GM12872 (cell line): ENCODE measurements around the gene NCOA3.

Source experiments
- TF ChIP-seq, protein P1 (sequence below): IDR thresholded peaks from 3 replicates; pipeline ENCODE4 v1.5.1; 2011; ENCODE audit warnings: low read depth, mild to moderate bottlenecking, low read length, moderate library complexity; ENCODE audit not compliant: insufficient read depth

Gene NCOA3

DNA sequence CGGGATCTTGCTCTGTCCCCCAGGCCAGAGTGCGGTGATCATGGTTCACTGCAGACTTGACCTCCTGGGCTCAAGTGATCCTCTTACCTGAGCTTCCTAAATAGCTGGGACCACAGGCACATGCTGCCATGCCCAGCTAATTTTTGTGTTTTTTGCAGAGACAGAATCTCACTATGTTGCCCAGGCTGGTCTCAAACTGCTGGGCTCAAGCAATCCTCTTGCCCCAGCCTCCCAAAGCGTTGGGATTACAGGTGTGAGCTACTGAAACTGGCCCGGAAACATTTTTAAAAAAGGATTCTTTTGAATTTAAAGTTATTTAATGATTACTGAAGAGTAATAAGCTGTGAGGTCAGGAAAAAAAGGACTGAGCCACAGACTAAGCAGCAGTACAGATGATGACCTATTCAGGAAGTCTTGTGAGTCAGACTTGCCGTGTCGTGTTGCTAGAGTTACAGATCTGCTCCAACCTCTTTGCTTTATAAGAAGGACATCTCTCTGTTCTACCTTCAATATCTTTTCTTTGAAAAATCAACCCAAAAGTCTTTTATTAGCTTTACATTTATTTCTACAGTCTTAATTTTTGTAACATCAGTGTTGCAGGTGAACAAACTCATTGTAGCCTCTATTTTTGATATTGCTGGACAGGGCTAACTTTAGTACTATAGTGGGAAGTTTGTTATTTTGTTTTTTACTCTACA, 108.7 kb downstream of the NCOA3 start:
- TF ChIP-seq, protein P1, sequence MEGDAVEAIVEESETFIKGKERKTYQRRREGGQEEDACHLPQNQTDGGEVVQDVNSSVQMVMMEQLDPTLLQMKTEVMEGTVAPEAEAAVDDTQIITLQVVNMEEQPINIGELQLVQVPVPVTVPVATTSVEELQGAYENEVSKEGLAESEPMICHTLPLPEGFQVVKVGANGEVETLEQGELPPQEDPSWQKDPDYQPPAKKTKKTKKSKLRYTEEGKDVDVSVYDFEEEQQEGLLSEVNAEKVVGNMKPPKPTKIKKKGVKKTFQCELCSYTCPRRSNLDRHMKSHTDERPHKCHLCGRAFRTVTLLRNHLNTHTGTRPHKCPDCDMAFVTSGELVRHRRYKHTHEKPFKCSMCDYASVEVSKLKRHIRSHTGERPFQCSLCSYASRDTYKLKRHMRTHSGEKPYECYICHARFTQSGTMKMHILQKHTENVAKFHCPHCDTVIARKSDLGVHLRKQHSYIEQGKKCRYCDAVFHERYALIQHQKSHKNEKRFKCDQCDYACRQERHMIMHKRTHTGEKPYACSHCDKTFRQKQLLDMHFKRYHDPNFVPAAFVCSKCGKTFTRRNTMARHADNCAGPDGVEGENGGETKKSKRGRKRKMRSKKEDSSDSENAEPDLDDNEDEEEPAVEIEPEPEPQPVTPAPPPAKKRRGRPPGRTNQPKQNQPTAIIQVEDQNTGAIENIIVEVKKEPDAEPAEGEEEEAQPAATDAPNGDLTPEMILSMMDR = no peak

DNA sequence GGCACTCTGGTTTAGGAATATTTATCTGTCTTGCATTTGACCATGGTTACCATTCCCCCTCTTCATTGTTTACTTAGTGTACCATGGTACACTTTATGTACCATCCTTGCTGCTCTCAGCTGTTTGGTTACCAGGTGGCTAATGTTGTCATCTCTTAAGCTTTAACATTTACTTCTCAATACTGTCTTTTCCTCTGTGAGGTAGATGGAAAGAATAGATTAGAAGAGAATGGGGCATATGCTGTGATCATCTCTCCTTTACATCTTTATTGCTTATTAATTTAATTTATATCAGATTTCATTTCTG, 109.2 kb downstream of the NCOA3 start:
- TF ChIP-seq, protein P1 = no peak

DNA sequence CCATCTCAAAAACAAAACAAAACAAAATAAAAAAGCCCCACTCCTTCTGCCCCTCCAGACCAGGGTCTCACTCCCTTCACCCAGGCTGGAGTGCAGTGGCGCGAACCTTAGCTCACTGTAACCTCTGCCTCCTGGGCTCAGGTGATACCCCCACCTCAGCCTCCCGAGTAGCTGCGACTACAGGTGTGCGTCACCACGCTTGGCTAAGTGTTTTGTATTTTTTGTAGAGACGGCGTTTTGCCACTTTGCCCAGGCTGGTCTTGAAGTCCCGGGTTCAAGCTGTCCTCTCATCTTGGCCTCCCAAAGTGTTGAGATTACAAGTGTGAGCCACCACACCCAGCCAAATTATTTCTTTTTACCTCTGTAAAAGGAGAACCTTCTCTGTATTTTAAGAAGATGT, 110.1 kb downstream of the NCOA3 start:
- TF ChIP-seq, protein P1 = no peak

DNA sequence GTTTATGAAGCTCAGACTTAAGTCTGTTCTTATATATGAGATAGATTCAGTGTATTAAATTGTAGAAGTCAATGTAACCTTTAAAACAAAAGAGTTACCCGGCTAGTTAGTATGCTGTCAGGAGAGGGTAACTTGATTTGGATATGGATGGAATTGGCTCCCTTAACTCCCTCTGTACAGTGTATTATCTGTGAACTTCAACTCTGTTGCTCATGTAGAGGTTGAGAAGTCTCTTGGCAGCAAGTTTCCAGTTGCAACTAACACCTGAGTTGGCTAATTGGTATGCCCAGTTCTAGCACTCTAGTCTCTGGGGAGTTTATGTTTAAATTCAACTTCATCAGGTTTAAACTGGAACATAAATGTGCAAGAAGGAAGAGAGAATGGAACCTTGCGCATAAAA, 111.0 kb downstream of the NCOA3 start:
- TF ChIP-seq, protein P1 = no peak

DNA sequence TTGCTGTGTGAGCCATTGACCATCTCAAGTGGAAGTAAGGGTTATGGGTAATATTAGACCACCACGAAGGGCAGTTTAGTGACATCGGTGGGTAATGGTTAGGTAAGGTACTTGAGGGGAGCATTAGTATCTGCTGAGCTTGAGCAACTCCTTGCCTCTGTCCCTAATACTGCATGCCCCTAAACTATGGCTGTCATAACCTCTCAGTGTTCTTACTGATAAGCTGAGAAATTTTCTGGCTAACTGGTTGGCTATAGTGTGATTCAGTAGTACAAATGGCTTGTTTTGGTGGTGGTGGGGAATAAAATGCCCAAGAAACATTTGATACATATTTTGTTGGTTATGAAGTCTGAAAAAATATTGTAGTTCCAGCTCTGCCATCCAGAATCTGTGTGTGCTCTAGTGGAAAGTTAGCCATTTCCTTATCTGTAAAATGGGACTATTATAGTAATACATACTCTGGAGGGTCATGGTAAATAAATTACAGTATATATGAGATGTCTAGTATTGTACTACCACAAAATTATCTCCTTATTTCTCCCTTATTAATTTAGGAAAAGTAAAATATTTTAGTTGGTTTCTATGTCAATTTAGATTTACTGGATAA, 113.1 kb downstream of the NCOA3 start:
- TF ChIP-seq, protein P1 = no peak

DNA sequence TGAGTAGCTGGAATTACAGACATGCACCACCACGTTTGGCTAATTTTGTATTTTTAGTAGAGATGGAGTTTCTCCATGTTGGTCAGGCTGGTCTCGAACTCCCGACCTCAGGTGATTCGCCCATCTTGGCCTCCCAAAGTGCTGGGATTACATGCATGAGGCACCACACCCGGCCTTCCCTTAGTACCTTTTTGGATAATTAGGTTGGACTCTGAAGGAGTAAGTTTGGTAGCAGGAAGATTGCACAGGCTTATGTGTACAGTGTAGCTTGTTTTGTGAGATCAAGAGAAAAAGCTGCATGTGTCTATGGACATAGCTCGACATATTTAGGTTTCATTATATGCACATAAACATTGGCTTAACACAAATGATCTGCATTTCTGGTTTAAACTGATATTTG, 116.8 kb downstream of the NCOA3 start:
- TF ChIP-seq, protein P1 = no peak

DNA sequence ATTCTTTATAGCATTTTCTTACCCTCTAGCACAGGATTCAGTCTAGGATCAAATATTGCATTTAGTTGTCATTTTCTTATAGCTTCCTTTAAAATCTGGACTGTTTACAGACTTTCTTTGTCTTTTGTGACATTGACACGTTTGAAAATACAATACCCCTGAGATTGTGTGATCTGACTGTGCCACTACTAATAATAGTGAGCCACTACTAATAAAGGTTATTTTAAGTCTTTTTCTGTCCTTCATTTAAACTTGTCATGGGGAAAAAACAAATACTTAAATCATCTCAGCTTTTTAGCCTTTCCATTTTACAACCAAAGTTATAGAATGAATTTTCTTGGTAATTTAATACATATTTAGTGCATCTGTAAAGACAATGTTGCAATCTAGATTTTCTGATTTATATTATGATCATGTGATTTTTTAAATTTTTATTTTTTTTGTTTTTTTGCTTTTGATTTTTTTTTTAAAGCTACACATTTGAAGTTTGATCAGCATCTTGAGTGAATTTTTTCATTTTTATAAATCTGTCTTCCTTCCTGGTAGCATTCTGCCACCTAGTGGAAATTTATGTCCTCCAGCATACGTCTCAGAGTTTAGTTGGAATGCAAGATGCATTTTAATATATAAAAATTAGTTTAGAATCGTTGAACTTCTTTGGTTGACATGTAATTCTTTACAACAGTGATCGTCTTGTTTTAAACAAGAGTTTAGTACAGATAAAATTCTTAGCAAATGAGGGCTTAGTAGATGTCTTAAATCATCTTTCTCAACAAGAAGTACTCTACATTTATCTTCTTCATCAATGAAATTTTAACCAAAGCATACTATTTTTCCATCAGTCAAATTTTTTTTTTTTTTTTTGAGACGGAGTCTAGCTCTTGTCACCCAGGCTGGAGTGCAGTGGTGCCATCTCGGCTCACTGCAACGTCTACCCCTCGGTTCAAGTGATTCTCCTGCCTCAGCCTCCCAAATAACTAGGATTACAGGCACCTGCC, 119.4 kb downstream of the NCOA3 start:
- TF ChIP-seq, protein P1 = peak; percentile 52; the same call in 2 of the 3 replicates
